ENCODE results near the gene TRPM1. TPM values are rescaled to one million over a fixed set of nuclear protein-coding genes. Genes with fewer than 3 reads are reported as not detected.
A peak's percentile ranks its signal among the peaks of the same experiment; 100 is the strongest.

The TRPM1 gene
- total and polyA plus RNA-seq, 7 experiments from 2014 or later, result not detected

DNA sequence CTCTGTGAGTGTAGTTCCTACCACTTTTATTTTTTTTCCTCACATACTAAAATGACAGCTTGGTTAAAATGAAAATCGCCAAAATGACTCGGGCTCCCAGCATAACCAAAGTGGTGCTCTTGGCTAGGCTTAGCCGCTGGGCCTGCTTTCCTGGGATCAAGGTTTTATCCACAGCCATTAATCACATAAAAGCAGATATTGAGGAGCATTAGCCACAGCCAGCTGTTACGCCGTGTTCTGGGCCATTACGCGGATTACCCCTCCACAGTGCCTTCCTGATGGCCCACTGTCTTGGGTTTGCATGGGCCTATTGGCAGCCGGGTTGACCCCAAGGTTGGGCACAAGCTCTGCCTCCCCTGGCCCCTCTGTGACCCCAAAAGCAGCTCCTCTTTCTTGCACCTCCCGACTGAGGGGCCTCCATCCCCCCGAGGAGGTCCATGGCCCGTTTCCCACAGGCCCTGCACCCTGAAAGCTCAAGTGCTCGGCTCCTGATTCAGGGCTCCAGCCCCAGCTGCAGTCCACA lies 30.4 kb upstream of the TRPM1 start:
- Histone ChIP-seq H3K36me3 (ENCODE audit: control insufficient read depth in 2 of 3, insufficient read depth in 3 of 3, low read length in 3 of 3) (no peaks in the 10 kb centered on the region), H3K9me3 (ENCODE audit: control insufficient read depth in 2 of 3, low read length in 3 of 3) (no peaks in the 10 kb centered on the region), H3K27me3 (ENCODE audit: control insufficient read depth in 2 of 2, insufficient read depth in 2 of 2, low read length in 2 of 2) (no peaks in the 10 kb centered on the region), H3K4me1 (ENCODE audit: control insufficient read depth in 2 of 2, insufficient read depth in 2 of 2, low read length in 2 of 2) (no peaks in the 10 kb centered on the region), H3K27ac (ENCODE audit: low read depth, low read length) (no peak overlapping the region), H3K4me3 (ENCODE audit: low read length) (no peak overlapping the region)
- DNase-seq, result no peak
- H3K27ac Mint-ChIP-seq, result no peak overlapping the region
- peaks cover 0 to 14% (median 0%) of the 10 kb centered on the region in 5 donors for H3K27me3 Mint-ChIP-seq
- ChIA-PET POLR2A (no interaction called here), CTCF (interaction anchor here (0.7 kb wide), 1 partner anchor 356 kb away, joined by 3 read pairs; no protein-coding TSS in a partner anchor)
- no peaks in the 10 kb centered on the region for H3K9me3 Mint-ChIP-seq
- intact Hi-C loops (cut with micrococcal nuclease), result no loop called here
- peaks cover 0 to 3% (median 0%) of the 10 kb centered on the region in 5 donors for H3K36me3 Mint-ChIP-seq
- H3K4me1 Mint-ChIP-seq, result peaks cover 0 to 10% (median 0%) of the 10 kb centered on the region in 7 donors
- no peak overlapping the region for H3K4me3 Mint-ChIP-seq
- ATAC-seq, result no peak

DNA sequence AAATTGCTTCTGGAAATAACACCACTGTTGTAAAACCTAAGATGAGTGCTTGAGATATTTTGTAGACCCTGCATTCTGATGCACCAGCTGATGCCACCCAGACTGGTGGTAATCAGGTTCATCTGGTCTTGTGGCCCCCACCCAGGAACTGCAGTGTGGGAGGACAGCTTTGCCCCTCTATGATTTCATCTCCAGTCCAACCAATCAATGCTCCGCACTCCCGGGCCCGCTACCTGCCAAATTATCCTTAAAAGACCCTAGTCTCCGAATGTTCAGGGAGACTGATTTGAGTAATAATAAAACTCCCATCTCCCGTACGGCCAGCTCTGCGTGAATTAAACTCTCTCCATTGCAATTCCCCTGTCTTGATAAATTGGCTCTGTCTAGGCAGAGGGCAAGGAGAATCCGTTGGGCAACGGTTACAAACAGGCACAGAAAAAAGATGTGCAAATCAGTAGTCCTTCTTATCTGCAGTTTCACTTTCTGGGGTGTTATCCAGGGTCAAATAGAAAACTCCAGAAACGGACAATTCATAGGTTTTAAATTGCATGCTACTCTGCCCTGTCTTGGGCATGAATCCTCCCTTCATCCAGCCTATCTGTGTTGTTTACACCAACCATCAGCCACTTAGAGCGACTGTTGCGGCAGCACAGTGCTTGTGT lies 29.2 kb upstream of the TRPM1 start:
- no peak for ATAC-seq
- peaks cover 0 to 6% (median 0%) of the 10 kb centered on the region in 7 donors for H3K4me1 Mint-ChIP-seq
- H3K36me3 Mint-ChIP-seq, result peaks cover 0 to 3% (median 0%) of the 10 kb centered on the region in 5 donors
- intact Hi-C loops (cut with micrococcal nuclease), result no loop called here
- Histone ChIP-seq H3K4me3 (ENCODE audit: low read length) (no peak overlapping the region), H3K9me3 (ENCODE audit: control insufficient read depth in 2 of 3, low read length in 3 of 3) (no peaks in the 10 kb centered on the region), H3K36me3 (ENCODE audit: control insufficient read depth in 2 of 3, insufficient read depth in 3 of 3, low read length in 3 of 3) (no peaks in the 10 kb centered on the region), H3K27ac (ENCODE audit: low read depth, low read length) (no peak overlapping the region), H3K4me1 (ENCODE audit: control insufficient read depth in 2 of 2, insufficient read depth in 2 of 2, low read length in 2 of 2) (no peaks in the 10 kb centered on the region), H3K27me3 (ENCODE audit: control insufficient read depth in 2 of 2, insufficient read depth in 2 of 2, low read length in 2 of 2) (no peaks in the 10 kb centered on the region)
- H3K9me3 Mint-ChIP-seq, result no peaks in the 10 kb centered on the region
- ChIA-PET CTCF (interaction anchor here (1.1 kb wide), 1 partner anchor 218 kb away, joined by 3 read pairs; no protein-coding TSS in a partner anchor), POLR2A (no interaction called here)
- H3K27me3 Mint-ChIP-seq, result peaks cover 0 to 8% (median 0%) of the 10 kb centered on the region in 5 donors
- H3K4me3 Mint-ChIP-seq, result no peak overlapping the region
- no peak for DNase-seq
- H3K27ac Mint-ChIP-seq, result no peak overlapping the region

DNA sequence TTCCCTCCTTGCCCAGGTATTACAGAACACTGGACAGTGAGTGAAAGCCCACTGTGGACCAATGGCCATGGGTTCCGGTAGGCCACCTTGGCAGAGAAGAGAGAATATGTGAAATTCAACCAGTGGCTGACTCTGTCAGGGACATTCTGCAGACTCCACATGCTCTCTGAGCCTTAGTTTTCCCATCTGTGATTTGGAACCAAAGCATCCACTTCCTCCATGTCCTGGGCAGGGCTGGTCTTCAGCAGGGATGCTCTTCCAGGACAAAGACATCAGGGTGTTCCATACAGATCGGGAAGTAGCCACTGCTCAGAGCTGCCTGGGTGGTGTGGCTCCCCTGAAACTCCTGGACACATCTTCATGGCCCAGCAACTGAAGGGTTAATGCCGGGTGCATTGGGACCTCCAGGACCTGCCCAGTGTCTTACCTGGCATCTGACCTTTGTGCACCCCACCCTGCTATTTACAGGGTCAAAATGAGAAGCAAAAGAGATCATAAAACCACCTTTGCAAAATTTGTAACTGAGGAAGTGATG lies 28.3 kb upstream of the TRPM1 start:
- DNase-seq (no peak), ATAC-seq (no peak)
- H3K27me3 Mint-ChIP-seq, result peaks cover 0 to 6% (median 0%) of the 10 kb centered on the region in 5 donors
- Histone ChIP-seq H3K36me3 (ENCODE audit: control insufficient read depth in 2 of 3, insufficient read depth in 3 of 3, low read length in 3 of 3) (no peaks in the 10 kb centered on the region), H3K9me3 (ENCODE audit: control insufficient read depth in 2 of 3, low read length in 3 of 3) (no peaks in the 10 kb centered on the region), H3K27ac (ENCODE audit: low read depth, low read length) (no peak overlapping the region), H3K27me3 (ENCODE audit: control insufficient read depth in 2 of 2, insufficient read depth in 2 of 2, low read length in 2 of 2) (no peaks in the 10 kb centered on the region), H3K4me3 (ENCODE audit: low read length) (no peak overlapping the region), H3K4me1 (ENCODE audit: control insufficient read depth in 2 of 2, insufficient read depth in 2 of 2, low read length in 2 of 2) (no peaks in the 10 kb centered on the region)
- CTCF ChIA-PET, result interaction anchor here (0.6 to 1.9 kb wide), 13 partner anchors 8 to 468 kb away, joined by 3 to 8 read pairs (median 4); no protein-coding TSS in a partner anchor
- POLR2A ChIA-PET, result no interaction called here
- peaks cover 0 to under 1% (median 0%) of the 10 kb centered on the region in 5 donors for H3K36me3 Mint-ChIP-seq
- H3K9me3 Mint-ChIP-seq, result no peaks in the 10 kb centered on the region
- H3K4me3 Mint-ChIP-seq, result no peak overlapping the region
- no peak overlapping the region for H3K27ac Mint-ChIP-seq
- intact Hi-C loops (cut with micrococcal nuclease), result loop anchor here (1.0 to 10.0 kb wide), 8 partner anchors 139 to 469 kb away; partner anchors contain the start of gene MTMR10 (in 1 of the 2)
- peaks cover 0 to 4% (median 0%) of the 10 kb centered on the region in 7 donors for H3K4me1 Mint-ChIP-seq

DNA sequence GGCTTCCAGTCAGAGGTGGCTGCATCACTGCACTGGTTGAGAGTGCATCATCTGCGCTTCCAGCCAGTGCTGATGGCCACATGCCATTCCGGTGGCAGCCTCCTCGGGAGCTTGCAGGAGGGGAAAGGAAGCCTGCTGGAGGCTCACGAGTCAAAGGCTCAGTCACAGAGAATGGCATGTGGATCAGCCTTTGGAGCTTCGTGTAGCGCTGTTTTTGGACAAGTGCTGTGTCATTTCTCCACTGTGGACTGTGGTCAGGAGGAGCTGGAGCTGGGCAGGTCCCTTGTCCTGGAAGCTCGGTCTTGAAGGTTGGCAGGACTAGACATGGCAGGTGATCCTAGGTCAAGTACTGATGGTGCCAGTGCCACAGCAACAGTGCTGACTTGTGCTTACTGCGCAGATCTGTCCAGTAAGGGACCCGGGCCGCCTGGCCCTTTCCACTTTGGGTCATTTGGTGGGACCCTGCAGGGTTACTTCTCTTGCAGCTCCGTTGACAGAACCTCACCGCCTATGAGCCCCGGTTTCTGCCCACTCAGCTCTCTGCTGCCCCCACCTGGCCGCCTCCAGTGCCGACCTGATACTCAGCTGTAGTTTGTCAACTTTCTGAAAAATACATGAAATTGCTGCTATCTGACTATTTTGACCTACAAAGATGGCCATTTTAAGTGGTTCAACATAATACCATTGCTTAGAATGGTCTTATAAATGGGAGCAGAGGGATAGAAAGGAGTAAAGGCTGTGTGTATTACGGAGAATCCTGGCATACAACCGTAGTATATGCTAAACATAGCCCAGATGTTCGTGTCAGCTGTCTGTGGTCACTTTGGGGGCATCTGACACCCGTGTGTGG lies 27.6 kb upstream of the TRPM1 start:
- peaks cover 0 to 4% (median 0%) of the 10 kb centered on the region in 7 donors for H3K4me1 Mint-ChIP-seq
- intact Hi-C loops (cut with micrococcal nuclease), result loop anchor here (1.0 to 10.0 kb wide), 8 partner anchors 138 to 468 kb away; partner anchors contain the start of gene MTMR10 (in 1 of the 2)
- no peak overlapping the region for H3K4me3 ChIP-seq (ENCODE audit: low read length)
- H3K27me3 ChIP-seq (ENCODE audit: control insufficient read depth in 2 of 2, insufficient read depth in 2 of 2, low read length in 2 of 2), result no peaks in the 10 kb centered on the region
- no peaks in the 10 kb centered on the region for H3K9me3 Mint-ChIP-seq
- no peaks in the 10 kb centered on the region for H3K36me3 Mint-ChIP-seq
- no peak overlapping the region for H3K27ac Mint-ChIP-seq
- no peak overlapping the region for H3K27ac ChIP-seq (ENCODE audit: low read depth, low read length)
- POLR2A ChIA-PET, result no interaction called here
- no peaks in the 10 kb centered on the region for H3K9me3 ChIP-seq (ENCODE audit: control insufficient read depth in 2 of 3, low read length in 3 of 3)
- H3K27me3 Mint-ChIP-seq, result peaks cover 0 to 6% (median 0%) of the 10 kb centered on the region in 5 donors
- H3K4me1 ChIP-seq (ENCODE audit: control insufficient read depth in 2 of 2, insufficient read depth in 2 of 2, low read length in 2 of 2), result no peaks in the 10 kb centered on the region
- H3K36me3 ChIP-seq (ENCODE audit: control insufficient read depth in 2 of 3, insufficient read depth in 3 of 3, low read length in 3 of 3), result no peaks in the 10 kb centered on the region
- DNase-seq (peak; percentile 47 to 81 (median 72)), ATAC-seq (peak; percentile 91)
- CTCF ChIA-PET, result interaction anchor here (0.5 to 1.9 kb wide), 18 partner anchors 9 to 467 kb away, joined by 3 to 8 read pairs (median 4); no protein-coding TSS in a partner anchor
- no peak overlapping the region for H3K4me3 Mint-ChIP-seq

DNA sequence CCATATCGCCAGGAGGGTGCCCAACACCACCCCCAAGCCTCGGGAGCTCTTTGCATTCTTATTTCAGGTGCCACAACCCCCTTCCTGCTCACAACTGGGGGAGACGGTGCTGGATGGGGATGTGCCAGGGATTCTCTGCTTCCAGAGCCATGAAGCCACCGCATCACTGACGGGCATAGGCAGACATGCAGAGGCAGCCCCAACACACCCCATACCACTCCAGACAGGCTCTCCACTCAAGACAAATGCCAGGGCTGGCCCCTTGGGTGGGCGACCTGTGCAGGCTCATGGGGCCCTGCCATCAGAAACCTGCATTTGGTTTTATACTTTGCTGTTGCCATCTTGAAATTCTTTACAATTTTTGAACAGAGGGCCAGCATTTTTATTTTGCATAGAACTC lies 27.0 kb upstream of the TRPM1 start:
- Mint-ChIP-seq H3K9me3 (no peaks in the 10 kb centered on the region), H3K27me3 (peaks cover 0 to 4% (median 0%) of the 10 kb centered on the region in 5 donors), H3K4me1 (peaks cover 0 to 4% (median 0%) of the 10 kb centered on the region in 7 donors), H3K27ac (no peak overlapping the region), H3K36me3 (no peaks in the 10 kb centered on the region), H3K4me3 (no peak overlapping the region)
- no peaks in the 10 kb centered on the region for H3K27me3 ChIP-seq (ENCODE audit: control insufficient read depth in 2 of 2, insufficient read depth in 2 of 2, low read length in 2 of 2)
- DNase-seq (no peak), ATAC-seq (no peak)
- no peaks in the 10 kb centered on the region for H3K4me1 ChIP-seq (ENCODE audit: control insufficient read depth in 2 of 2, insufficient read depth in 2 of 2, low read length in 2 of 2)
- ChIA-PET CTCF (interaction anchor here (0.5 to 1.9 kb wide), 10 partner anchors 10 to 467 kb away, joined by 3 to 8 read pairs (median 4); no protein-coding TSS in a partner anchor), POLR2A (no interaction called here)
- no peak overlapping the region for H3K4me3 ChIP-seq (ENCODE audit: low read length)
- intact Hi-C loops (cut with micrococcal nuclease), result loop anchor here (5.0 to 10.0 kb wide), 3 partner anchors 166 to 331 kb away; no protein-coding TSS in a partner anchor
- H3K36me3 ChIP-seq (ENCODE audit: control insufficient read depth in 2 of 3, insufficient read depth in 3 of 3, low read length in 3 of 3), result no peaks in the 10 kb centered on the region
- H3K9me3 ChIP-seq (ENCODE audit: control insufficient read depth in 2 of 3, low read length in 3 of 3), result no peaks in the 10 kb centered on the region
- no peak overlapping the region for H3K27ac ChIP-seq (ENCODE audit: low read depth, low read length)

DNA sequence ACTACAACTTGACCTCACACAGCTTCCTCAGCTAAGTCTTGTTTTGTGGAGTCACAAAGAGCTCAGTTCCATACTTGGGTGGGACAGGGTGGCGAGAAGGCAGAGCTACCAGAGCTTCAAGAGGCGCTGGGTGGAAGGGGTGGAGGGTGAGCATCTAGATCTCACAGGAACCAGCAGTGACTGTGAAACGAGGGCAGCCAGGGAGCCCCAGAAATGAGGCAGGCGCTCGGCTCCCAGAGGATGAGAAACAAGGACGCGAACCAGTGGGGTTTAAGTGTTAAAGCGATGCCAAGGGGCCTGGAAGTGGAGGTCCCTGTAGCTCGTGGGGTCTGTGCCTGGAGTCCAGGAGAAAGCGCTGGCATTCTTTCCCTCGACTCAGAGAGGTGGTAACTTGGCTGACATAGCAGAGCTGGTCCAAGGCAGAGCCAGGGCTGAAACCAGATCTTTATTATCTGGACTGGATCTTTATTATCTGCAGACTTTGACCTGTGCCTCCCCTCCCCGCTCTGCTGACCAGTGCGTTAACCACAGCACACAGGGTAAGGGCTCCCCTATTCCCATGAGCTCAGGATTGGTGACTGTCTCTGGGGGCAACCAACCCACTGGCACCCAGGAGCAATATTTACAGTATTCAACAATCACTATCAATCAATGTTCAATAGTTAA lies 26.2 kb upstream of the TRPM1 start:
- Mint-ChIP-seq H3K27ac (no peak overlapping the region), H3K27me3 (peaks cover 0 to 7% (median 0%) of the 10 kb centered on the region in 5 donors), H3K36me3 (no peaks in the 10 kb centered on the region), H3K4me3 (no peak overlapping the region), H3K4me1 (peaks cover 0 to 4% (median 0%) of the 10 kb centered on the region in 7 donors), H3K9me3 (peaks cover 0 to 3% (median 0%) of the 10 kb centered on the region in 11 donors)
- ATAC-seq, result no peak
- H3K9me3 ChIP-seq (ENCODE audit: control insufficient read depth in 2 of 3, low read length in 3 of 3), result no peaks in the 10 kb centered on the region
- no peaks in the 10 kb centered on the region for H3K27me3 ChIP-seq (ENCODE audit: control insufficient read depth in 2 of 2, insufficient read depth in 2 of 2, low read length in 2 of 2)
- no peaks in the 10 kb centered on the region for H3K36me3 ChIP-seq (ENCODE audit: control insufficient read depth in 2 of 3, insufficient read depth in 3 of 3, low read length in 3 of 3)
- CTCF ChIA-PET, result interaction anchor here (0.5 to 1.9 kb wide), 2 partner anchors 168 to 1247 kb away, joined by 3 to 5 read pairs; no protein-coding TSS in a partner anchor
- DNase-seq, result no peak
- H3K27ac ChIP-seq (ENCODE audit: low read depth, low read length), result no peak overlapping the region
- H3K4me3 ChIP-seq (ENCODE audit: low read length), result no peak overlapping the region
- POLR2A ChIA-PET, result no interaction called here
- no peaks in the 10 kb centered on the region for H3K4me1 ChIP-seq (ENCODE audit: control insufficient read depth in 2 of 2, insufficient read depth in 2 of 2, low read length in 2 of 2)
- intact Hi-C loops (cut with micrococcal nuclease), result loop anchor here (5.0 to 10.0 kb wide), 3 partner anchors 165 to 330 kb away; no protein-coding TSS in a partner anchor
